ENCODE data around the gene SLC2A6. TPM values are rescaled to one million over a fixed set of nuclear protein-coding genes. Genes with fewer than 3 reads are reported as not detected.

SLC2A6 gene
- total RNA-seq, 1 experiment from 2014 or later, result 10.7 TPM

GRCh38 chr9:133528001-133528875 is 49.3 kb upstream of the SLC2A6 start:
- ChIA-PET RAD21 (ENCODE audit: low non-redundant PET in 1 of 2, low total read pairs in 2 of 2, uncharacterized antibody in 2 of 2, unreplicated experiment in 2 of 2) (no interaction called here), POLR2A (no interaction called here), CTCF (no interaction called here)
- ATAC-seq (no peak), DNase-seq (ENCODE audit: low read depth, low spot score) (no peak)
- TF ChIP-seq POLR2A (IDR thresholded peaks at IDR 0.05; ENCODE audit: borderline replicate concordance, extremely low read depth, insufficient read depth, insufficient read length) (no peak), ZFX (IDR thresholded peaks at IDR 0.05) (no peak), POLR2AphosphoS5 (IDR thresholded peaks at IDR 0.05; ENCODE audit: low read depth, low read length) (no peak), MAX (IDR thresholded peaks at IDR 0.05) (no peak)
- Histone ChIP-seq H3K27me3 (ENCODE audit: insufficient read depth, low read length) (no peaks in the 10 kb centered on the region), H3K36me3 (ENCODE audit: control insufficient read depth in 1 of 2, insufficient read depth in 2 of 2, low read length in 2 of 2) (no peaks in the 10 kb centered on the region), H3K27ac (ENCODE audit: low read depth, low read length) (no peak overlapping the region), H3K79me2 (ENCODE audit: insufficient read depth, low read length) (no peaks in the 10 kb centered on the region), H3K9ac (ENCODE audit: low read length) (no peak overlapping the region), H3K4me1 (ENCODE audit: control insufficient read depth in 1 of 2, insufficient read depth in 2 of 2, low read length in 2 of 2) (peaks cover 8 to 12% of the 10 kb centered on the region in 2 experiments; a peak in 3 of 4 replicates), H3K9me3 (ENCODE audit: control insufficient read depth in 1 of 2, insufficient read depth in 1 of 2, low read depth in 1 of 2, low read length in 2 of 2) (no peaks in the 10 kb centered on the region), H2AFZ (ENCODE audit: low read depth, low read length, poor library complexity, severe bottlenecking) (no peak overlapping the region), H3K4me3 (replicated peaks in 1 of 2; ENCODE audit: low read depth in 1 of 2, low read length in 2 of 2) (no peak overlapping the region), H3K9me2 (ENCODE audit: insufficient read depth) (no peaks in the 10 kb centered on the region), H4K20me1 (ENCODE audit: insufficient read depth) (no peaks in the 10 kb centered on the region), H3K4me2 (ENCODE audit: low read length) (no peak overlapping the region)
- intact Hi-C loops (cut with micrococcal nuclease), result no loop called here
- BruUV-seq (replicated peaks), result no TSS peak

GRCh38 chr9:133527444-133527920 is 48.6 kb upstream of the SLC2A6 start:
- Histone ChIP-seq H3K4me3 (replicated peaks in 1 of 2; ENCODE audit: low read depth in 1 of 2, low read length in 2 of 2) (no peak overlapping the region), H3K9me2 (ENCODE audit: insufficient read depth) (no peaks in the 10 kb centered on the region), H4K20me1 (ENCODE audit: insufficient read depth) (no peaks in the 10 kb centered on the region), H3K9me3 (ENCODE audit: control insufficient read depth in 1 of 2, insufficient read depth in 1 of 2, low read depth in 1 of 2, low read length in 2 of 2) (no peaks in the 10 kb centered on the region), H3K27me3 (ENCODE audit: insufficient read depth, low read length) (no peaks in the 10 kb centered on the region), H3K36me3 (ENCODE audit: control insufficient read depth in 1 of 2, insufficient read depth in 2 of 2, low read length in 2 of 2) (no peaks in the 10 kb centered on the region), H3K27ac (ENCODE audit: low read depth, low read length) (no peak overlapping the region), H2AFZ (ENCODE audit: low read depth, low read length, poor library complexity, severe bottlenecking) (no peak overlapping the region), H3K4me2 (ENCODE audit: low read length) (no peak overlapping the region), H3K4me1 (ENCODE audit: control insufficient read depth in 1 of 2, insufficient read depth in 2 of 2, low read length in 2 of 2) (peaks cover 8 to 19% of the 10 kb centered on the region in 2 experiments; a peak in 3 of 4 replicates), H3K9ac (ENCODE audit: low read length) (no peak overlapping the region), H3K79me2 (ENCODE audit: insufficient read depth, low read length) (no peaks in the 10 kb centered on the region)
- ChIA-PET CTCF (no interaction called here), POLR2A (no interaction called here), RAD21 (ENCODE audit: low non-redundant PET in 1 of 2, low total read pairs in 2 of 2, uncharacterized antibody in 2 of 2, unreplicated experiment in 2 of 2) (no interaction called here)
- no TSS peak for BruUV-seq (replicated peaks)
- ATAC-seq (no peak), DNase-seq (ENCODE audit: low read depth, low spot score) (no peak)
- TF ChIP-seq ZFX (IDR thresholded peaks at IDR 0.05) (no peak), POLR2A (IDR thresholded peaks at IDR 0.05; ENCODE audit: borderline replicate concordance, extremely low read depth, insufficient read depth, insufficient read length) (no peak), ELF1 (IDR thresholded peaks at IDR 0.05; ENCODE audit: borderline replicate concordance, low read depth) (no peak), CEBPB (IDR thresholded peaks at IDR 0.05; ENCODE audit: low read depth) (no peak), SRF (IDR thresholded peaks at IDR 0.05; ENCODE audit: low read depth) (no peak), ZBTB33 (IDR thresholded peaks at IDR 0.05; ENCODE audit: extremely low read depth, insufficient replicate concordance, low read length) (no peak), YY1 (IDR thresholded peaks at IDR 0.05; ENCODE audit: extremely low read depth, insufficient replicate concordance, low read depth, low read length) (no peak), EZH2 (IDR thresholded peaks at IDR 0.05) (no peak), EGR1 (IDR thresholded peaks at IDR 0.05; ENCODE audit: low read depth) (no peak), TCF7L2 (IDR thresholded peaks at IDR 0.05; ENCODE audit: borderline replicate concordance, extremely low read depth, insufficient read depth, insufficient read length) (no peak), SP1 (IDR thresholded peaks at IDR 0.05; ENCODE audit: low read depth) (no peak), JUND (IDR thresholded peaks at IDR 0.05) (no peak), SIN3A (IDR thresholded peaks at IDR 0.05; ENCODE audit: low read depth) (no peak), ATF3 (IDR thresholded peaks at IDR 0.05) (no peak)
- intact Hi-C loops (cut with micrococcal nuclease), result no loop called here

All from HCT116 (cell line).